GM18526 (cell line): Measurements from ENCODE around the gene ESYT2.
A peak's percentile ranks its signal among the peaks of the same experiment; 100 is the strongest.

Source experiments
- POLR2A ChIP-seq: IDR thresholded peaks from 3 replicates; pipeline ENCODE4 v1.6.1; 2011; ENCODE audit not compliant: insufficient read length; ENCODE audit errors: extremely low read depth

The ESYT2 gene

GRCh38 chr7:158724658-158725505, 104.4 kb downstream of the ESYT2 start:
- no peak for TF ChIP-seq POLR2A

GRCh38 chr7:158723714-158724385, 105.5 kb downstream of the ESYT2 start:
- no peak for TF ChIP-seq POLR2A

GRCh38 chr7:158723266-158723665, 106.0 kb downstream of the ESYT2 start:
- no peak for TF ChIP-seq POLR2A

GRCh38 chr7:158722574-158723237, 106.6 kb downstream of the ESYT2 start:
- TF ChIP-seq POLR2A: no peak

- no peak for TF ChIP-seq POLR2A
These were observed 109.2 kb downstream of the ESYT2 start for GRCh38 chr7:158720112-158720511.

- no peak for TF ChIP-seq POLR2A
These were observed 112.5 kb downstream of the ESYT2 start for GRCh38 chr7:158716802-158717201.

GRCh38 chr7:158710651-158711102, 118.6 kb downstream of the ESYT2 start:
- no peak for TF ChIP-seq POLR2A

- no peak for TF ChIP-seq POLR2A
These were observed 121.7 kb downstream of the ESYT2 start for GRCh38 chr7:158707610-158708009.

GRCh38 chr7:158706710-158707590, 122.4 kb downstream of the ESYT2 start:
- no peak for TF ChIP-seq POLR2A

GRCh38 chr7:158706273-158706704, 123.0 kb downstream of the ESYT2 start:
- no peak for TF ChIP-seq POLR2A

- no peak for TF ChIP-seq POLR2A
These were observed 124.0 kb downstream of the ESYT2 start for GRCh38 chr7:158705234-158705850.

- TF ChIP-seq POLR2A: peak; percentile 66
These were observed 124.6 kb downstream of the ESYT2 start, which contains the start of gene NCAPG2 for GRCh38 chr7:158704524-158705233. NCAPG2 (minus strand) TSS chr7:158704804; CDS start chr7:158701899, 2,905 bp downstream.

- no peak for TF ChIP-seq POLR2A
These were observed 126.4 kb downstream of the ESYT2 start for GRCh38 chr7:158702944-158703343.

- TF ChIP-seq POLR2A: no peak
These were observed 127.1 kb downstream of the ESYT2 start for GRCh38 chr7:158702196-158702595.
